H9 (cell line): ENCODE results near the gene LZTFL1. TPM values are rescaled to one million over a fixed set of nuclear protein-coding genes. Genes with fewer than 3 reads are reported as not detected.
A peak's percentile ranks its signal among the peaks of the same experiment; 100 is the strongest.

ENCODE experiments used
- DNase-seq: peaks from one replicate; pipeline ENCODE4 v3.0.0-alpha.2; 2017
- H2AFZ ChIP-seq: one replicate; pipeline ENCODE4 v1.6.1; 2013; ENCODE audit warnings: mild to moderate bottlenecking, low read length, control low read depth, moderate library complexity
- H2AK5ac ChIP-seq: 2 replicates; pipeline ENCODE4 v1.6.1; 2013; ENCODE audit warnings: low read length, control low read depth, mixed read lengths; ENCODE audit not compliant: insufficient read length
- H2BK120ac ChIP-seq: one replicate; pipeline ENCODE4 v1.6.1; 2013; ENCODE audit warnings: low read depth, mild to moderate bottlenecking, low read length, control low read depth, inconsistent platforms; ENCODE audit not compliant: poor library complexity, severe bottlenecking
- H2BK12ac ChIP-seq: 2 replicates; pipeline ENCODE4 v1.6.1; 2013; ENCODE audit warnings: low read length, control low read depth, mixed read lengths, low read depth; ENCODE audit not compliant: insufficient read length
- H2BK15ac ChIP-seq: 2 replicates; pipeline ENCODE4 v1.6.1; 2013; ENCODE audit warnings: low read depth, low read length, control low read depth
- H2BK20ac ChIP-seq: one replicate; pipeline ENCODE4 v1.6.1; 2013; ENCODE audit warnings: low read depth, mild to moderate bottlenecking, low read length, control low read depth, inconsistent platforms; ENCODE audit not compliant: poor library complexity, severe bottlenecking
- H2BK5ac ChIP-seq: 2 replicates; pipeline ENCODE4 v1.6.1; 2013; ENCODE audit warnings: low read length, control low read depth, mixed read lengths; ENCODE audit not compliant: insufficient read length
- H3K14ac ChIP-seq: 2 replicates; pipeline ENCODE4 v1.6.1; 2013; ENCODE audit warnings: low read length, control low read depth; ENCODE audit not compliant: insufficient read depth
- H3K18ac ChIP-seq: 2 replicates; pipeline ENCODE4 v1.6.1; 2013; ENCODE audit warnings: low read depth, mild to moderate bottlenecking, mixed read lengths, low read length, control low read depth; ENCODE audit not compliant: insufficient read length
- H3K23ac ChIP-seq: 2 replicates; pipeline ENCODE4 v1.6.1; 2013; ENCODE audit warnings: low read length, control low read depth, mixed read lengths, low read depth; ENCODE audit not compliant: insufficient read length
- H3K23me2 ChIP-seq: 2 replicates; pipeline ENCODE4 v1.6.1; 2013; ENCODE audit warnings: low read depth, mild to moderate bottlenecking, mixed read lengths, low read length, control low read depth; ENCODE audit not compliant: insufficient read length, poor library complexity, severe bottlenecking
- H3K27ac ChIP-seq: 2 replicates; pipeline ENCODE4 v1.5.1; 2013; ENCODE audit warnings: low read length, control low read depth, mixed read lengths, low read depth; ENCODE audit not compliant: insufficient read length
- H3K27me3 ChIP-seq: 2 replicates; pipeline ENCODE4 v1.6.1; 2013; ENCODE audit warnings: low read length, control low read depth, inconsistent platforms; ENCODE audit not compliant: insufficient read depth
- H3K4ac ChIP-seq: 2 replicates; pipeline ENCODE4 v1.6.1; 2013; ENCODE audit warnings: low read depth, mild to moderate bottlenecking, control low read depth, inconsistent platforms, low read length, moderate library complexity
- H3K4me1 ChIP-seq: 2 replicates; pipeline ENCODE4 v1.6.1; 2013; ENCODE audit warnings: low read length, control low read depth, inconsistent platforms; ENCODE audit not compliant: insufficient read depth
- H3K4me2 ChIP-seq: 2 replicates; pipeline ENCODE4 v1.6.1; 2013; ENCODE audit warnings: low read length, control low read depth, mixed read lengths; ENCODE audit not compliant: insufficient read length, insufficient read depth
- H3K56ac ChIP-seq: 2 replicates; pipeline ENCODE4 v1.6.1; 2013; ENCODE audit warnings: low read depth, mild to moderate bottlenecking, mixed read lengths, low read length, control low read depth; ENCODE audit not compliant: insufficient read length
- H3K79me1 ChIP-seq: 2 replicates; pipeline ENCODE4 v1.6.1; 2013; ENCODE audit warnings: low read depth, mild to moderate bottlenecking, moderate library complexity, low read length, control low read depth, inconsistent platforms; ENCODE audit not compliant: insufficient read depth, poor library complexity, severe bottlenecking
- H3K79me2 ChIP-seq: 2 replicates; pipeline ENCODE4 v1.6.1; 2013; ENCODE audit warnings: low read length, control low read depth, inconsistent platforms; ENCODE audit not compliant: insufficient read depth
- H3K9ac ChIP-seq: 2 replicates; pipeline ENCODE4 v1.6.1; 2013; ENCODE audit warnings: low read length, control low read depth, mixed read lengths; ENCODE audit not compliant: insufficient read length; ENCODE audit errors: extremely low read depth
- H3K9me3 ChIP-seq: one replicate; pipeline ENCODE4 v1.6.1; 2013; ENCODE audit warnings: low read depth, low read length, inconsistent platforms; ENCODE audit not compliant: control insufficient read depth
- H3T11ph ChIP-seq: one replicate; pipeline ENCODE4 v1.6.1; 2013; ENCODE audit warnings: mild to moderate bottlenecking, low read length, control low read depth, inconsistent platforms
- H4K20me1 ChIP-seq: one replicate; pipeline ENCODE4 v1.6.1; 2013; ENCODE audit not compliant: control insufficient read depth, insufficient read length, insufficient read depth
- H4K5ac ChIP-seq: 2 replicates; pipeline ENCODE4 v1.6.1; 2013; ENCODE audit warnings: low read depth, mild to moderate bottlenecking, mixed read lengths, low read length, control low read depth; ENCODE audit not compliant: insufficient read length
- H4K8ac ChIP-seq: replicated peaks from 2 replicates; pipeline ENCODE4 v1.6.1; 2013; ENCODE audit warnings: low read length, control low read depth, mixed read lengths, low read depth; ENCODE audit not compliant: insufficient read length
- H4K91ac ChIP-seq: 2 replicates; pipeline ENCODE4 v1.6.1; 2013; ENCODE audit warnings: low read depth, mild to moderate bottlenecking, moderate library complexity, mixed read lengths, low read length, control low read depth; ENCODE audit not compliant: insufficient read length
- H3K27ac Mint-ChIP-seq, 3 experiments: 2 replicates in 2 of 3; 3 replicates in 1 of 3; pipeline ENCODE4 v1.8.0; 2020 to 2021; ENCODE audit warnings: mixed read lengths in 3 of 3, mild to moderate bottlenecking in 1 of 3, moderate library complexity in 1 of 3
- H3K27me3 Mint-ChIP-seq: 2 replicates; pipeline ENCODE4 v1.8.0; 2021; ENCODE audit warnings: low read depth, mild to moderate bottlenecking, moderate library complexity, mixed read lengths
- H3K36me3 Mint-ChIP-seq, 3 experiments: 2 replicates in 2 of 3; 3 replicates in 1 of 3; pipeline ENCODE4 v1.8.0; 2020 to 2021; ENCODE audit warnings: low read depth in 3 of 3, mixed read lengths in 3 of 3; ENCODE audit not compliant: insufficient read depth in 1 of 3
- H3K4me1 Mint-ChIP-seq, 2 experiments: 2 replicates each; pipeline ENCODE4 v1.8.0; 2020; ENCODE audit warnings: mixed read lengths in 2 of 2
- H3K4me3 Mint-ChIP-seq, 2 experiments: 2 replicates in 1 of 2; 3 replicates in 1 of 2; pipeline ENCODE4 v1.8.0; 2020 to 2021; ENCODE audit warnings: mild to moderate bottlenecking in 2 of 2, mixed read lengths in 2 of 2, moderate library complexity in 1 of 2
- H3K9me3 Mint-ChIP-seq, 2 experiments: 2 replicates in 1 of 2; 3 replicates in 1 of 2; pipeline ENCODE4 v1.8.0; 2020; ENCODE audit warnings: mild to moderate bottlenecking in 2 of 2, mixed read lengths in 2 of 2, moderate library complexity in 1 of 2
- WGBS: extraction: QIAGEN DNeasy Blood & Tissue Kit; methylation state at CpG from one replicate; pipeline ENCODE4 v1.1.7; 2013; ENCODE audit warnings: missing lambda C conversion rate, low lambda C conversion rate, mixed read lengths; ENCODE audit not compliant: insufficient read length; ENCODE audit errors: extremely low coverage; 5-methylcytosine and 5-hydroxymethylcytosine counted together
- total RNA-seq: library from RNA; stranded (reverse); gene quantifications from 2 replicates; pipeline ENCODE4 v1.2.1, GENCODE V29; 2021
- TF ChIP-seq, protein P1 (sequence below): fragments of 200-600 bp; sonication (generic); conservative IDR thresholded peaks from 3 replicates; pipeline ENCODE4 v1.8.0; 2021; ENCODE audit warnings: antibody characterized with exemption, mild to moderate bottlenecking

The LZTFL1 gene
- total RNA-seq, 1 experiment from 2014 or later = 12.2 TPM

DNA sequence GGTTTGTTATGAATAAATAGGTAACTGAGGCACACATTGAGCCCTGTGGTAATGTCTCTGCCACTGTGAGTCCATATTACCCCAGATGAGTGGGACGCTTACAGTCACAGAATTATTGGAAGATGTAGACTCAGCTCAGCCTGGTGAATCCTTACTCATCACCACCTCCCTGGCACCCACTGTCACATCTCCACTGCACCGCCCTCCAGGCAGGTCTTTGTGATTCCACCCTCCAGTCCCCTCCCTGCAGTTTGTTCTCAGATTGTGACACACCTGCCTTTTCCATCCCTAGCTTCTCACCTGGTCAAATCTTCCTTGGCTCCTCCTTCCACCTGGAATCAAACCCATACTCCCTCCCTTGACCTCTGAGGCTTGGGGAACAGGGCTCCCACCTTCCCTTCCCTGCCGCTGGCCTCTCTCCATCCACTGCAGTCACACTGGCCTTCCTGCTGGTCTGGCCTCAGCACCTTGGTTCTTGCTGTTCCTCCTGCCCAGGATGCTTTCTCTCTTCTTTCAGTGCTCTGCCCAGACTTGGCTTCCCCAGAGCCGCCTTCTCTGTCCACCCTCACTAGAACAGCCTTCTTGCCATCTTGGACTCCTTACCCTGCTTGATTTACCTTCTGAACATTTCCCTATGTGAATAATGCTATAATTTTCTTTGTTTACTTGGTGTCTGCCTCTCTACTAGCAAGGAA is 55.0 kb downstream of the LZTFL1 start:
- no peak overlapping the region for H3K4ac ChIP-seq
- H3K23ac ChIP-seq = no peak overlapping the region
- H3K18ac ChIP-seq = no peak overlapping the region
- H3K9me3 ChIP-seq = no peaks in the 10 kb centered on the region
- H3K27me3 Mint-ChIP-seq = peaks cover 35% of the 10 kb centered on the region
- peaks cover 13 to 27% of the 10 kb centered on the region in 2 experiments for H3K9me3 Mint-ChIP-seq
- H3K79me1 ChIP-seq = no peaks in the 10 kb centered on the region
- no peaks in the 10 kb centered on the region for H4K20me1 ChIP-seq
- H3K79me2 ChIP-seq = no peaks in the 10 kb centered on the region
- no peak overlapping the region for H3T11ph ChIP-seq
- no peak overlapping the region for H4K91ac ChIP-seq
- TF ChIP-seq, protein P1, sequence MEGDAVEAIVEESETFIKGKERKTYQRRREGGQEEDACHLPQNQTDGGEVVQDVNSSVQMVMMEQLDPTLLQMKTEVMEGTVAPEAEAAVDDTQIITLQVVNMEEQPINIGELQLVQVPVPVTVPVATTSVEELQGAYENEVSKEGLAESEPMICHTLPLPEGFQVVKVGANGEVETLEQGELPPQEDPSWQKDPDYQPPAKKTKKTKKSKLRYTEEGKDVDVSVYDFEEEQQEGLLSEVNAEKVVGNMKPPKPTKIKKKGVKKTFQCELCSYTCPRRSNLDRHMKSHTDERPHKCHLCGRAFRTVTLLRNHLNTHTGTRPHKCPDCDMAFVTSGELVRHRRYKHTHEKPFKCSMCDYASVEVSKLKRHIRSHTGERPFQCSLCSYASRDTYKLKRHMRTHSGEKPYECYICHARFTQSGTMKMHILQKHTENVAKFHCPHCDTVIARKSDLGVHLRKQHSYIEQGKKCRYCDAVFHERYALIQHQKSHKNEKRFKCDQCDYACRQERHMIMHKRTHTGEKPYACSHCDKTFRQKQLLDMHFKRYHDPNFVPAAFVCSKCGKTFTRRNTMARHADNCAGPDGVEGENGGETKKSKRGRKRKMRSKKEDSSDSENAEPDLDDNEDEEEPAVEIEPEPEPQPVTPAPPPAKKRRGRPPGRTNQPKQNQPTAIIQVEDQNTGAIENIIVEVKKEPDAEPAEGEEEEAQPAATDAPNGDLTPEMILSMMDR = no peak
- no peak overlapping the region for H3K4me2 ChIP-seq
- H3K4me3 Mint-ChIP-seq = no peak overlapping the region
- no peak overlapping the region for H3K56ac ChIP-seq
- H2BK12ac ChIP-seq = no peak overlapping the region
- no peak overlapping the region for H2AK5ac ChIP-seq
- no peak overlapping the region for H3K9ac ChIP-seq
- H4K5ac ChIP-seq = no peak overlapping the region
- WGBS = no CpG with 5 or more reads among the region's 4 CpGs
- H2BK20ac ChIP-seq = no peak overlapping the region
- peak overlapping the region in 1 of 3 experiments; percentile 7; a peak in 1 of 7 replicates for H3K27ac Mint-ChIP-seq
- no peaks in the 10 kb centered on the region for H3K4me1 ChIP-seq
- H3K27ac ChIP-seq = no peak overlapping the region
- H3K27me3 ChIP-seq = no peaks in the 10 kb centered on the region
- H2BK15ac ChIP-seq = no peak overlapping the region
- H4K8ac ChIP-seq = no peak overlapping the region
- DNase-seq = no peak
- no peaks in the 10 kb centered on the region for H3K23me2 ChIP-seq
- H2BK5ac ChIP-seq = no peak overlapping the region
- H2AFZ ChIP-seq = no peak overlapping the region
- peaks cover 0 to 17% (median 2%) of the 10 kb centered on the region in 3 experiments; a peak in 4 of 7 replicates for H3K36me3 Mint-ChIP-seq
- H2BK120ac ChIP-seq = no peak overlapping the region
- H3K14ac ChIP-seq = no peak overlapping the region
- H3K4me1 Mint-ChIP-seq = peaks cover 6% of the 10 kb centered on the region in 2 experiments
